Endothelial cell of umbilical vein (primary cell): Measurements from ENCODE around the gene PPP1R10. TPM values are rescaled to one million over a fixed set of nuclear protein-coding genes. Genes with fewer than 3 reads are reported as not detected.

Source experiments
- BruUV-seq: library from RNA; stranded (reverse); fragments of 400-500 nt; replicated peaks from 2 replicates; lab custom pipeline; 2021; lab: Mats Ljungman, UMichigan
- CTCF ChIA-PET: fragments of 300-600, 350-600 bp; sonication (Branson Sonifier 250); formaldehyde crosslinking; loops from one replicate; lab custom pipeline; 2021; ENCODE audit warnings: antibody characterized with exemption, inconsistent platforms; lab: Charles Lee
- POLR2A ChIA-PET: fragments of 300-600, 350-600 bp; sonication (Branson Sonifier 250); formaldehyde crosslinking; loops from one replicate; lab custom pipeline; 2021; ENCODE audit warnings: antibody characterized with exemption, inconsistent platforms; lab: Charles Lee
- DNase-seq: peaks from one replicate; pipeline ENCODE4 v3.0.0-alpha.2; 2011; ENCODE audit warnings: low read depth, low spot score
- FAIRE-seq: peaks from 2 replicates; lab custom pipeline; 2011; peaks lifted over from hg19 to GRCh38; lab: Jason Lieb, UNC
- H2AFZ ChIP-seq: 2 replicates; pipeline ENCODE4 v1.6.0; 2012; ENCODE audit warnings: low read depth, low read length, control low read depth, inconsistent platforms
- H3K27ac ChIP-seq: 2 replicates; pipeline ENCODE4 v1.5.1; 2011; ENCODE audit warnings: low read depth, mild to moderate bottlenecking, control low read depth, low read length, moderate library complexity; ENCODE audit not compliant: insufficient read depth
- H3K27me3 ChIP-seq, 2 experiments: 2 replicates each; pipeline versions ENCODE4 v1.6.0 to v1.6.1; 2011; ENCODE audit warnings: low read length in 2 of 2, mixed read lengths in 1 of 2; ENCODE audit not compliant: control insufficient read depth in 2 of 2, insufficient read depth in 2 of 2
- H3K36me3 ChIP-seq, 2 experiments: 2 replicates in 1 of 2; 3 replicates in 1 of 2; pipeline ENCODE4 v1.5.1; 2011; ENCODE audit warnings: low read length in 2 of 2, mild to moderate bottlenecking in 1 of 2, moderate library complexity in 1 of 2; ENCODE audit not compliant: control insufficient read depth in 2 of 2, insufficient read depth in 2 of 2; ENCODE audit errors: extremely low read depth in 1 of 2
- H3K4me1 ChIP-seq: 3 replicates; pipeline ENCODE4 v1.5.1; 2011; ENCODE audit warnings: mild to moderate bottlenecking, low read length; ENCODE audit not compliant: control insufficient read depth, insufficient read depth; ENCODE audit errors: extremely low read depth
- H3K4me2 ChIP-seq: 2 replicates; pipeline ENCODE4 v1.6.1; 2011; ENCODE audit warnings: low read length, control low read depth, mixed read lengths; ENCODE audit not compliant: insufficient read depth
- H3K4me3 ChIP-seq, 3 experiments: fragments of 200-600 bp in 1 of 3; sonication (generic), shearing (Covaris generic) in 1 of 3; replicated peaks in 1 of 3; 2 replicates each; pipeline ENCODE4 v1.5.1; 2011 to 2016; ENCODE audit warnings: control low read depth in 3 of 3, low read length in 3 of 3, mild to moderate bottlenecking in 2 of 3, inconsistent platforms in 1 of 3, low read depth in 1 of 3, moderate library complexity in 1 of 3; ENCODE audit not compliant: insufficient read depth in 1 of 3
- H3K79me2 ChIP-seq: 2 replicates; pipeline ENCODE4 v1.6.0; 2012; ENCODE audit warnings: low read length, inconsistent platforms; ENCODE audit not compliant: control insufficient read depth, insufficient read depth
- H3K9ac ChIP-seq: replicated peaks from 2 replicates; pipeline ENCODE3; 2011; ENCODE audit warnings: low read length, control low read depth; ENCODE audit not compliant: insufficient read depth; ENCODE audit errors: extremely low read depth
- H3K9me1 ChIP-seq: replicated peaks from 3 replicates; pipeline ENCODE4 v1.6.0; 2011; ENCODE audit warnings: mild to moderate bottlenecking, low read length; ENCODE audit not compliant: control insufficient read depth, insufficient read depth; ENCODE audit errors: extremely low read depth
- H3K9me3 ChIP-seq: replicated peaks from 2 replicates; pipeline ENCODE4 v1.5.1; 2012; ENCODE audit warnings: low read length, inconsistent platforms; ENCODE audit not compliant: control insufficient read depth, insufficient read depth
- H4K20me1 ChIP-seq: replicated peaks from 2 replicates; pipeline ENCODE3; 2011; ENCODE audit warnings: mild to moderate bottlenecking, low read length; ENCODE audit not compliant: control insufficient read depth, insufficient read depth; ENCODE audit errors: extremely low read depth
- EZH2 ChIP-seq: IDR thresholded peaks from 2 replicates; pipeline ENCODE4 v1.6.1; 2012; ENCODE audit warnings: borderline replicate concordance, low read depth, mild to moderate bottlenecking, moderate library complexity, low read length, inconsistent platforms; ENCODE audit not compliant: severe bottlenecking
- FOS ChIP-seq: IDR thresholded peaks from 2 replicates; pipeline ENCODE4 v1.6.1; 2011; ENCODE audit warnings: mild to moderate bottlenecking, low read length, moderate library complexity, borderline replicate concordance; ENCODE audit not compliant: insufficient read depth
- GATA2 ChIP-seq: IDR thresholded peaks from 2 replicates; pipeline ENCODE4 v1.7.0; 2011; ENCODE audit warnings: low read depth, mild to moderate bottlenecking, moderate library complexity, mixed read lengths, low read length; ENCODE audit not compliant: insufficient read length, insufficient read depth
- JUN ChIP-seq: IDR thresholded peaks from 2 replicates; pipeline ENCODE4 v1.6.1; 2011; ENCODE audit warnings: borderline replicate concordance, low read depth; ENCODE audit not compliant: insufficient read length, insufficient read depth
- MAX ChIP-seq: IDR thresholded peaks from 2 replicates; pipeline ENCODE4 v1.6.1; 2011; ENCODE audit not compliant: insufficient read depth, insufficient read length
- MYC ChIP-seq: IDR thresholded peaks from one replicate; pipeline ENCODE4 v1.6.1; 2011; ENCODE audit warnings: mild to moderate bottlenecking, low read depth, low read length
- POLR2A ChIP-seq: IDR thresholded peaks from 2 replicates; pipeline ENCODE4 v1.6.1; 2012; ENCODE audit warnings: low read depth, mild to moderate bottlenecking, control low read depth, low read length
- dilution Hi-C: fragments of 300-500 bp; cut with MboI; formaldehyde crosslinking; loops from one replicate; pipeline ENCODE4 v1.15.0; 2019; ENCODE audit warnings: low sequenced_read_pairs; ENCODE audit not compliant: extremely low pct_ligation_motif_present
- intact Hi-C: fragments of 100-400 bp; cut with micrococcal nuclease; formaldehyde crosslinking; loops from one replicate; pipeline ENCODE4 v1.10.0; 2022
- polyA plus RNA-seq, 4 experiments: library from polyadenylated mRNA; depleted of rRNA in 3 of 4; stranded (reverse) in 3 of 4; unstranded in 1 of 4; fragments of >200 nt; gene quantifications; 2 replicates each; pipeline versions ENCODE4 v1.2.1 to v1.2.3, GENCODE V29; 2011 to 2012; ENCODE audit warnings: missing spikeins in 1 of 4
- total RNA-seq: library from RNA; stranded (reverse); gene quantifications from 2 replicates; pipeline ENCODE4 v1.2.3, GENCODE V29; 2021

Gene PPP1R10
- total and polyA plus RNA-seq, 2 donors (not counting 3 experiments of a cell fraction or from before 2014, with no cell fraction given), result 19.2 to 88.3 TPM

- TF ChIP-seq FOS, result no peak
- no peak for TF ChIP-seq MYC
- TF ChIP-seq EZH2, result no peak
- no peak for TF ChIP-seq JUN
- no peak for TF ChIP-seq POLR2A
- TF ChIP-seq MAX, result no peak
- Histone ChIP-seq H3K27me3 (no peaks in the 10 kb centered on the region), H3K36me3 (peaks cover 13 to 14% of the 10 kb centered on the region in 2 experiments), H3K9ac (no peak overlapping the region), H3K27ac (no peak overlapping the region), H3K4me2 (no peak overlapping the region), H4K20me1 (no peaks in the 10 kb centered on the region), H3K9me1 (no peaks in the 10 kb centered on the region), H3K4me3 (no peak overlapping the region), H3K79me2 (peaks cover 26% of the 10 kb centered on the region), H2AFZ (no peak overlapping the region), H3K4me1 (peaks cover 16% of the 10 kb centered on the region), H3K9me3 (no peaks in the 10 kb centered on the region)
- ChIA-PET CTCF (interaction anchor here (0.7 to 4.5 kb wide), 12 partner anchors 11 to 158 kb away, joined by 3 to 47 read pairs (median 7); no protein-coding TSS in a partner anchor), POLR2A (interaction anchor here (1.6 to 4.1 kb wide), 2 partner anchors 13 to 130 kb away, joined by 5 to 63 read pairs; no protein-coding TSS in a partner anchor)
- BruUV-seq, result no TSS peak
- DNase-seq, result no peak
- dilution Hi-C loops (no loop called here), intact Hi-C loops (loop anchor here (5.0 kb wide), 1 partner anchor 130 kb away; no protein-coding TSS in a partner anchor)
- FAIRE-seq, result no peak
Measured at GRCh38 chr6:30611856-30612194, 5.2 kb downstream of the PPP1R10 start.

GRCh38 chr6:30611150-30611855, 5.7 kb downstream of the PPP1R10 start:
- TF ChIP-seq POLR2A (no peak), MYC (no peak), GATA2 (no peak), MAX (no peak), JUN (no peak)
- dilution Hi-C loops, result no loop called here
- H4K20me1 ChIP-seq, result no peaks in the 10 kb centered on the region
- intact Hi-C loops, result loop anchor here (5.0 kb wide), 1 partner anchor 129 kb away; no protein-coding TSS in a partner anchor
- H3K4me1 ChIP-seq, result peaks cover 16% of the 10 kb centered on the region
- DNase-seq (no peak), FAIRE-seq (no peak)
- H3K79me2 ChIP-seq, result peaks cover 21% of the 10 kb centered on the region
- H3K9ac ChIP-seq, result no peak overlapping the region
- ChIA-PET POLR2A (interaction anchor here (1.6 to 4.1 kb wide), 2 partner anchors 12 to 129 kb away, joined by 5 to 63 read pairs; no protein-coding TSS in a partner anchor), CTCF (interaction anchor here (0.6 to 4.5 kb wide), 9 partner anchors 11 to 129 kb away, joined by 3 to 47 read pairs (median 4); no protein-coding TSS in a partner anchor)
- no peak overlapping the region for H2AFZ ChIP-seq
- no TSS peak for BruUV-seq
- H3K4me2 ChIP-seq, result no peak overlapping the region
- no peaks in the 10 kb centered on the region for H3K9me1 ChIP-seq
- H3K36me3 ChIP-seq, result peaks cover 17 to 18% of the 10 kb centered on the region in 2 experiments
- H3K4me3 ChIP-seq, result no peak overlapping the region
- H3K9me3 ChIP-seq, result no peaks in the 10 kb centered on the region
- H3K27ac ChIP-seq, result no peak overlapping the region
- no peaks in the 10 kb centered on the region for H3K27me3 ChIP-seq
